Esophagus muscularis mucosa (tissue), 4 donors: ENCODE results near the gene TPD52L1. TPM values are rescaled to one million over a fixed set of nuclear protein-coding genes. Genes with fewer than 3 reads are reported as not detected.

Source experiments
- DNase-seq: peaks from one replicate; pipeline ENCODE4 v3.0.0-alpha.2; 2017; ENCODE audit errors: extremely low spot score
- H3K27ac ChIP-seq, 4 donors: fragments of 200-600 bp; sonication (generic); replicated peaks in 1 of 4; 1 replicate in 3 of 4; 2 replicates in 1 of 4; pipeline ENCODE4 v1.5.1; 2016 to 2019; ENCODE audit warnings: mild to moderate bottlenecking in 1 of 4
- H3K27me3 ChIP-seq, 4 donors: fragments of 200-600 bp; sonication (generic); one replicate each; pipeline versions ENCODE4 v1.5.1 to v1.6.0; 2016 to 2019
- H3K36me3 ChIP-seq, 4 donors: fragments of 200-600 bp; sonication (generic); one replicate each; pipeline ENCODE4 v1.5.1; 2016 to 2019
- H3K4me1 ChIP-seq, 4 donors: fragments of 200-600 bp; sonication (generic); one replicate each; pipeline ENCODE4 v1.5.1; 2016 to 2019
- H3K4me3 ChIP-seq, 4 donors: fragments of 200-600 bp; sonication (generic); 1 replicate in 2 of 4; 2 replicates in 2 of 4; pipeline ENCODE4 v1.5.1; 2016 to 2019; ENCODE audit warnings: mild to moderate bottlenecking in 4 of 4, moderate library complexity in 1 of 4
- H3K9me3 ChIP-seq, 4 donors: fragments of 200-600 bp; sonication (generic); 1 replicate in 3 of 4; 2 replicates in 1 of 4; pipeline ENCODE4 v1.5.1; 2016 to 2019
- EP300 ChIP-seq: sonication (generic); formaldehyde crosslinking; IDR thresholded peaks from one replicate; pipeline ENCODE4 v1.6.1; 2017; ENCODE audit warnings: antibody characterized with exemption
- POLR2A ChIP-seq: fragments of 450-650 bp; IDR thresholded peaks from one replicate; pipeline ENCODE4 v1.6.1; 2017; ENCODE audit warnings: antibody characterized with exemption, moderate library complexity, mild to moderate bottlenecking, low read depth
- POLR2AphosphoS5 ChIP-seq, 2 donors: sonication (generic); formaldehyde crosslinking; IDR thresholded peaks; one replicate each; pipeline ENCODE4 v1.6.1; 2017; ENCODE audit warnings: antibody characterized with exemption in 2 of 2
- WGBS: methylation state at CpG from one replicate; pipeline ENCODE4 v1.1.5; 2018; 5-methylcytosine and 5-hydroxymethylcytosine counted together
- intact Hi-C: fragments of 100-400 bp; cut with DNase I; formaldehyde crosslinking; loops from one replicate; pipeline ENCODE4 v1.15.1; 2023
- total RNA-seq, 4 donors: library from RNA; depleted of rRNA; stranded (reverse); fragments of >200 nt; gene quantifications; one replicate each; pipeline versions ENCODE4 v1.1.0 to v1.2.1, GENCODE V29; 2016
- TF ChIP-seq, protein P1 (sequence below), 3 experiments: fragments of 200-600 bp in 2 of 3; fragments of 450-650 bp in 1 of 3; sonication (generic) in 2 of 3; IDR thresholded peaks; one replicate each; pipeline ENCODE4 v1.5.1; 2017 to 2019; ENCODE audit warnings: antibody characterized with exemption in 3 of 3, mild to moderate bottlenecking in 2 of 3, moderate library complexity in 1 of 3

The TPD52L1 gene
- total RNA-seq, 4 donors from 2014 or later = 18.7 to 46.4 (median 31.1) TPM

- TF ChIP-seq POLR2A = no peak
- TF ChIP-seq EP300 = no peak
- no peak for TF ChIP-seq POLR2AphosphoS5 (IDR thresholded peaks at IDR 0.05)
- TF ChIP-seq, protein P1, sequence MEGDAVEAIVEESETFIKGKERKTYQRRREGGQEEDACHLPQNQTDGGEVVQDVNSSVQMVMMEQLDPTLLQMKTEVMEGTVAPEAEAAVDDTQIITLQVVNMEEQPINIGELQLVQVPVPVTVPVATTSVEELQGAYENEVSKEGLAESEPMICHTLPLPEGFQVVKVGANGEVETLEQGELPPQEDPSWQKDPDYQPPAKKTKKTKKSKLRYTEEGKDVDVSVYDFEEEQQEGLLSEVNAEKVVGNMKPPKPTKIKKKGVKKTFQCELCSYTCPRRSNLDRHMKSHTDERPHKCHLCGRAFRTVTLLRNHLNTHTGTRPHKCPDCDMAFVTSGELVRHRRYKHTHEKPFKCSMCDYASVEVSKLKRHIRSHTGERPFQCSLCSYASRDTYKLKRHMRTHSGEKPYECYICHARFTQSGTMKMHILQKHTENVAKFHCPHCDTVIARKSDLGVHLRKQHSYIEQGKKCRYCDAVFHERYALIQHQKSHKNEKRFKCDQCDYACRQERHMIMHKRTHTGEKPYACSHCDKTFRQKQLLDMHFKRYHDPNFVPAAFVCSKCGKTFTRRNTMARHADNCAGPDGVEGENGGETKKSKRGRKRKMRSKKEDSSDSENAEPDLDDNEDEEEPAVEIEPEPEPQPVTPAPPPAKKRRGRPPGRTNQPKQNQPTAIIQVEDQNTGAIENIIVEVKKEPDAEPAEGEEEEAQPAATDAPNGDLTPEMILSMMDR (IDR thresholded peaks at IDR 0.05) = no peak
- Histone ChIP-seq H3K36me3 (no peaks in the 10 kb centered on the region), H3K4me1 (peaks cover 0 to 6% (median 3%) of the 10 kb centered on the region in 4 donors), H3K27ac (no peak overlapping the region), H3K27me3 (no peaks in the 10 kb centered on the region), H3K9me3 (peaks cover 0 to 10% (median 4%) of the 10 kb centered on the region in 4 donors), H3K4me3 (no peak overlapping the region)
- intact Hi-C loops = no loop called here
- DNase-seq = no peak
These were observed 93.0 kb downstream of the TPD52L1 start for GRCh38 chr6:125246566-125246965.

- TF ChIP-seq, protein P1 (IDR thresholded peaks at IDR 0.05) = no peak
- no peak for TF ChIP-seq EP300
- TF ChIP-seq POLR2AphosphoS5 (IDR thresholded peaks at IDR 0.05) = no peak
- TF ChIP-seq POLR2A = no peak
- WGBS = 87% methylated on average over 7 of the region's 7 CpGs
- Histone ChIP-seq H3K4me1 (peaks cover 0 to 11% (median 8%) of the 10 kb centered on the region in 4 donors), H3K27ac (no peak overlapping the region), H3K27me3 (no peaks in the 10 kb centered on the region), H3K4me3 (no peak overlapping the region), H3K36me3 (no peaks in the 10 kb centered on the region), H3K9me3 (no peaks in the 10 kb centered on the region)
- no peak for DNase-seq
- intact Hi-C loops = no loop called here
These were observed 94.6 kb downstream of the TPD52L1 start for GRCh38 chr6:125248136-125248535.

GRCh38 chr6:125250511-125250910 is 96.9 kb downstream of the TPD52L1 start:
- DNase-seq = no peak
- Histone ChIP-seq H3K9me3 (no peaks in the 10 kb centered on the region), H3K36me3 (no peaks in the 10 kb centered on the region), H3K27me3 (no peaks in the 10 kb centered on the region), H3K27ac (no peak overlapping the region), H3K4me3 (no peak overlapping the region), H3K4me1 (peaks cover 0 to 11% (median 8%) of the 10 kb centered on the region in 4 donors)
- intact Hi-C loops = no loop called here
- WGBS = 81% methylated on average over 1 of the region's 1 CpG
- TF ChIP-seq POLR2A (no peak), POLR2AphosphoS5 (IDR thresholded peaks at IDR 0.05) (no peak), EP300 (no peak)
- TF ChIP-seq, protein P1 (IDR thresholded peaks at IDR 0.05) = no peak

GRCh38 chr6:125251516-125252220 is 98.1 kb downstream of the TPD52L1 start:
- H3K9me3 ChIP-seq = no peaks in the 10 kb centered on the region
- peaks cover 0 to 11% (median 8%) of the 10 kb centered on the region in 4 donors for H3K4me1 ChIP-seq
- H3K27me3 ChIP-seq = no peaks in the 10 kb centered on the region
- no peaks in the 10 kb centered on the region for H3K36me3 ChIP-seq
- no peak for DNase-seq
- TF ChIP-seq, protein P1 (IDR thresholded peaks at IDR 0.05) = no peak
- TF ChIP-seq EP300 (no peak), POLR2A (no peak), POLR2AphosphoS5 (IDR thresholded peaks at IDR 0.05) (no peak)
- no peak overlapping the region for H3K4me3 ChIP-seq
- H3K27ac ChIP-seq = peak overlapping the region in 1 of 4 donors; percentile 16
- intact Hi-C loops = no loop called here
- 43% methylated on average over 6 of the region's 6 CpGs for WGBS
